Stimulated activated CD8-positive, alpha-beta memory T cell treated with anti-CD3 and anti-CD28 coated beads, Interleukin-7, amount 100 ng/mL, for 48 hours (primary cell): ENCODE data around the gene SLC51B.
"Not testable (repeated sequence)": the region's sequence is repeated elsewhere in the genome, so short reads cannot be mapped to it uniquely, and the experiment has no call there.

Experiments used
- DNase-seq, 2 donors: peaks; one replicate each; pipeline ENCODE4 v3.0.0-alpha.2; 2020; ENCODE audit warnings: low read depth in 1 of 2; ENCODE audit errors: extremely low read depth in 1 of 2

Gene SLC51B

GRCh38 chr15:65097651-65098263, 52.6 kb downstream of the SLC51B start:
- DNase-seq = no peak

- DNase-seq = no peak
Observed at GRCh38 chr15:65099336-65099735, 54.1 kb downstream of the SLC51B start.

GRCh38 chr15:65099801-65100200, 54.6 kb downstream of the SLC51B start:
- not testable (repeated sequence) for DNase-seq

- no peak for DNase-seq
Observed at GRCh38 chr15:65100442-65100841, 55.3 kb downstream of the SLC51B start.

GRCh38 chr15:65101411-65101890, 56.3 kb downstream of the SLC51B start:
- peak in 1 of 2 donors; percentile 42 for DNase-seq

GRCh38 chr15:65101891-65102708, 56.9 kb downstream of the SLC51B start:
- DNase-seq = no peak

GRCh38 chr15:65102912-65103311, 57.7 kb downstream of the SLC51B start:
- DNase-seq = no peak
